ENCODE results near the gene OR9A4.

Gene OR9A4, protein sequence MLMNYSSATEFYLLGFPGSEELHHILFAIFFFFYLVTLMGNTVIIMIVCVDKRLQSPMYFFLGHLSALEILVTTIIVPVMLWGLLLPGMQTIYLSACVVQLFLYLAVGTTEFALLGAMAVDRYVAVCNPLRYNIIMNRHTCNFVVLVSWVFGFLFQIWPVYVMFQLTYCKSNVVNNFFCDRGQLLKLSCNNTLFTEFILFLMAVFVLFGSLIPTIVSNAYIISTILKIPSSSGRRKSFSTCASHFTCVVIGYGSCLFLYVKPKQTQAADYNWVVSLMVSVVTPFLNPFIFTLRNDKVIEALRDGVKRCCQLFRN

DNA sequence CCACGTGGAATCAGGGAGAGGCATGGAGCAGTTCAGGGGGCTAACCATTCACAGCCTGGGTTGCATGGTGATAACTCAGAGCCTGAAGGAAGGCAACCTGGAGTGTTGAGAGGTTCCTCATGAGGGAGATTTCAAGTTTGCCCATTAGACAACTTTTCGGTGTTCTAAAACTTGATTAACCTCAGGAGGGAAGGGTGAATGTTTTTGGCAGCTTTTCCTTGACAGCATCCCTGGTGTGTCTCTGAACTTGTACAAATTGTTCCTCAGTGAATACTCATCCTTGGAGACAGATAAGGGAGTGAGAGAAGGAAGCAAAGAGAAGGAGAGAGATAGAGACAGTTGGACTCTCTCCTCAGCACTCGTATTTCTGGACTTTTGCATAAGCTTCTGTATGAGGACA is at the start of gene OR9A4:
TSS of gene OR9A4 (plus strand) at position 301 of the 400 bp plus-strand sequence. CDS start 2,477 bp downstream, outside the sequence.
- Mint-ChIP-seq H3K4me3 (no peak within 1 kb of the TSS), H3K27ac (no peak within 1 kb of the TSS), H3K27me3 (ENCODE audit: low read depth) (no peaks in the 10 kb centered on the region), H3K4me1 (no peaks in the 10 kb centered on the region), H3K9me3 (peaks cover 8% of the 10 kb centered on the region), H3K36me3 (ENCODE audit: low read depth) (no peaks in the 10 kb centered on the region)
- TF ChIP-seq, protein P1, sequence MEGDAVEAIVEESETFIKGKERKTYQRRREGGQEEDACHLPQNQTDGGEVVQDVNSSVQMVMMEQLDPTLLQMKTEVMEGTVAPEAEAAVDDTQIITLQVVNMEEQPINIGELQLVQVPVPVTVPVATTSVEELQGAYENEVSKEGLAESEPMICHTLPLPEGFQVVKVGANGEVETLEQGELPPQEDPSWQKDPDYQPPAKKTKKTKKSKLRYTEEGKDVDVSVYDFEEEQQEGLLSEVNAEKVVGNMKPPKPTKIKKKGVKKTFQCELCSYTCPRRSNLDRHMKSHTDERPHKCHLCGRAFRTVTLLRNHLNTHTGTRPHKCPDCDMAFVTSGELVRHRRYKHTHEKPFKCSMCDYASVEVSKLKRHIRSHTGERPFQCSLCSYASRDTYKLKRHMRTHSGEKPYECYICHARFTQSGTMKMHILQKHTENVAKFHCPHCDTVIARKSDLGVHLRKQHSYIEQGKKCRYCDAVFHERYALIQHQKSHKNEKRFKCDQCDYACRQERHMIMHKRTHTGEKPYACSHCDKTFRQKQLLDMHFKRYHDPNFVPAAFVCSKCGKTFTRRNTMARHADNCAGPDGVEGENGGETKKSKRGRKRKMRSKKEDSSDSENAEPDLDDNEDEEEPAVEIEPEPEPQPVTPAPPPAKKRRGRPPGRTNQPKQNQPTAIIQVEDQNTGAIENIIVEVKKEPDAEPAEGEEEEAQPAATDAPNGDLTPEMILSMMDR (IDR thresholded peaks at IDR 0.05; ENCODE audit: unreplicated experiment in 3 of 3) = no peak

DNA sequence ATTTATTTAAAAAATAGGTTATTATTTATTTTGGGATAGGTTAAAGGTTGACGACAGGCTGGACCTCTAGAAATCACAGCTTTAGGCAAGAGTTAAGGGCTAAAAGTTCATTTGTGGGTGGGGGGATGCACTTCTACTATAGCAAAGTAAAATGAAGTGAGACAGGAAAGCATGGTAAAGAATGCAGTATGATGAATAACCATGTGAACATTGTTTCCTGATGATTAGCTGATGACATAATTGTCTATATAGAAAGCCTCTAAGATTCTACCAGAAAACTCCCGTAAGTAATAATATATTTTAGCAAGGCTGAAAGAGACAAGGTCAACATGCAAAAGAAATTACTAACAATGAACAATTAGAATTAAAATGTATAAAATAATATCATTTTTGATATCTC is 49.2 kb upstream of the OR9A4 start:
- H3K36me3 Mint-ChIP-seq (ENCODE audit: low read depth) = no peaks in the 10 kb centered on the region
- no peak overlapping the region for H3K4me3 Mint-ChIP-seq
- H3K4me1 Mint-ChIP-seq = no peaks in the 10 kb centered on the region
- peaks cover 5% of the 10 kb centered on the region for H3K9me3 Mint-ChIP-seq
- H3K27me3 Mint-ChIP-seq (ENCODE audit: low read depth) = no peaks in the 10 kb centered on the region
- no peak overlapping the region for H3K27ac Mint-ChIP-seq
- TF ChIP-seq, protein P1 (IDR thresholded peaks at IDR 0.05; ENCODE audit: unreplicated experiment in 3 of 3) = no peak

DNA sequence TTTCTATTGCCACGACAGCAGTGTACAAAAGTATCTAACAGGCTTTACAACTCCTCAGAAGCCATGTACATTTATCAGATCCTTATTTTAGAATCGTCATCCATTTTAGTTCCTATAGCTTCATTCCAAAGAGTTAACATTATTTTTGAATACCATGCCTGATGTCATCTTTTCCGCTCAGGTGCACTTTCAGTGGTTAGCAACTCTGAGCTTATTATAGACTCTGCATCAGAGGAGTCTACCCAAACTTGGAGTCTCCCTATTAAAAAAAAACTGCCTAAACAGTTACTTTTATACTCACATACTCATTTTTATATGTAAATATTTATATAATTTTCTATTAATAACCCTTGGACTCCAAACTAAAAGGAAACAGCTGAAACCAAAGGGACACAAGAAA is 43.3 kb upstream of the OR9A4 start:
- Mint-ChIP-seq H3K36me3 (ENCODE audit: low read depth) (no peaks in the 10 kb centered on the region), H3K4me3 (no peak overlapping the region), H3K27ac (no peak overlapping the region), H3K4me1 (no peaks in the 10 kb centered on the region), H3K27me3 (ENCODE audit: low read depth) (no peaks in the 10 kb centered on the region), H3K9me3 (peaks cover 8% of the 10 kb centered on the region)
- TF ChIP-seq, protein P1 (IDR thresholded peaks at IDR 0.05; ENCODE audit: unreplicated experiment in 3 of 3) = no peak

DNA sequence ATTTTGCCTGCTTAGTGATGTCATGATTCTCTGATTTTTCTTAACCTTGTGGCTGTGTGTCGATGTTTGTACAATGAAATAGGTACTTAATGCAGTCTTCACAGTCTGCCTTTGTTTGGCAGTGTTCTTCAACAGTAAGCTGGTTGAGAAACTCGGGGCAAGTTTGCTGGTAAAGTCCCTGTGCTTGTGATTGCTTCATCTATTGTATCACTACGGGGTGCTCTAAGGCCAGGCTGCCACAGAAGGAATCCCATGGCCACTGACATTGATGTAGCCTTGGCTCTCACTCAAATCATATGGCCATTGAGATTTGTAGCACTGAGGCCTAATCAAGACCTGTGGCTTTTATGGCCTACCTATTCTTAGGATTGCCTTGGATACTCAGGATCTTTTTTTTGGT is 41.4 kb upstream of the OR9A4 start:
- TF ChIP-seq, protein P1 (IDR thresholded peaks at IDR 0.05; ENCODE audit: unreplicated experiment in 3 of 3) = no peak

DNA sequence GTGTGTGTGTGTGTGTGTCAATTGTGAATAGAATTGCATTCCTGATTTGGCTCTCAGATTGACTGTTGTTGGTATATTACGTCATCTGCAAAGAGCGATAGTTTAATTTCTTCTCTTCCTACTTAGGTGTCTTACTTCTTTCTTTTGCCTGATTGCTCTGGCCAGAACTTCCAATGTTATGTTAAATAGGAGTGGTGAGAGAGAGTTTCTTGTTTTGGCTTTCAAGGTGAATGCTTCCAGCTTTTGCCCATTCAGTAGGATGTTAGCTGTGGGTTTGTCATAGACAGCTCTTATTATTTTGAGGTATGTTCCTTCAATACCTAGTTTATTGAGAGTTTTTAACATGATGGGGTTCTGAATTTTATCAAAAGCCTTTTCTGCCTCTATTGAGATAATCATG is 40.7 kb upstream of the OR9A4 start:
- Mint-ChIP-seq H3K4me3 (no peak overlapping the region), H3K4me1 (no peaks in the 10 kb centered on the region), H3K27me3 (ENCODE audit: low read depth) (no peaks in the 10 kb centered on the region), H3K27ac (no peak overlapping the region), H3K36me3 (ENCODE audit: low read depth) (no peaks in the 10 kb centered on the region), H3K9me3 (peaks cover 3% of the 10 kb centered on the region)
- TF ChIP-seq, protein P1 (IDR thresholded peaks at IDR 0.05; ENCODE audit: unreplicated experiment in 3 of 3) = no peak

More for the DNA sequence above, 41.4 kb upstream of the OR9A4 start:
- Mint-ChIP-seq H3K4me3 (no peak overlapping the region), H3K27me3 (ENCODE audit: low read depth) (no peaks in the 10 kb centered on the region), H3K36me3 (ENCODE audit: low read depth) (no peaks in the 10 kb centered on the region), H3K4me1 (no peaks in the 10 kb centered on the region), H3K27ac (no peak overlapping the region), H3K9me3 (peaks cover 7% of the 10 kb centered on the region)

DNA sequence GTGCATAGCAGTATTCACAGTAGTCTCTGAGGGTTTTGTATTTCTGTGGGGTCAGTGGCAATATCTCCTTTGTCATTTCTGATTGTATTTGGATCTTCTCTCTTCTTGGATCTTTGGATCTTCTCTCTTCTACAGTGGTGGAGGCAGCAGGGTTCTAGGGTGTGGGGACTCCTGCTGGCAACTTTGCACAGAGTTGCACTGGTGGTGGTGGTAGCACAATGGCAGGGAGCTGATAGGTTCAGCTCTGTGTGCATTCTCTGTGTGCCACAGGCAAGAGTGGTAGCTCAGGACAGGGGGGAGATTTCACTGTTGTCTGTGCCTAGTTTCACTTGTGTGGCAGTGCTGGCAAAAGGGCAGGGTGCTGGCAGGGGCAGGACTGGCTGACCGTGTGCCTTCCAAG is 39.8 kb upstream of the OR9A4 start:
- Mint-ChIP-seq H3K36me3 (ENCODE audit: low read depth) (no peaks in the 10 kb centered on the region), H3K27me3 (ENCODE audit: low read depth) (no peaks in the 10 kb centered on the region), H3K9me3 (peaks cover 5% of the 10 kb centered on the region), H3K4me1 (no peaks in the 10 kb centered on the region), H3K4me3 (no peak overlapping the region), H3K27ac (no peak overlapping the region)
- TF ChIP-seq, protein P1 (IDR thresholded peaks at IDR 0.05; ENCODE audit: unreplicated experiment in 3 of 3) = no peak

Data from nephron (organoid).